Activated CD4-positive, alpha-beta T cell treated with anti-CD3 and anti-CD28 coated beads, Interleukin-2, amount 50 U/mL, for 48 hours (primary cell): ENCODE results near the gene CIZ1.
A peak's percentile ranks its signal among the peaks of the same experiment; 100 is the strongest.

Experiments
- DNase-seq, 2 experiments: peaks; one replicate each; pipeline ENCODE4 v3.0.0-alpha.2; 2020

CIZ1 gene

GRCh38 chr9:128123451-128124080 is 67.8 kb downstream of the CIZ1 start:
- DNase-seq: no peak

GRCh38 chr9:128122809-128123175 is 68.6 kb downstream of the CIZ1 start:
- DNase-seq: no peak

- no peak for DNase-seq
Measured at GRCh38 chr9:128121924-128122808, 69.2 kb downstream of the CIZ1 start.

GRCh38 chr9:128121466-128121810 is 69.9 kb downstream of the CIZ1 start:
- no peak for DNase-seq

GRCh38 chr9:128120741-128121465 is 70.5 kb downstream of the CIZ1 start:
- DNase-seq: no peak

GRCh38 chr9:128120061-128120740 is 71.2 kb downstream of the CIZ1 start:
- no peak for DNase-seq

- DNase-seq: no peak
Measured at GRCh38 chr9:128118971-128119665, 72.3 kb downstream of the CIZ1 start.

- no peak for DNase-seq
Measured at GRCh38 chr9:128118472-128118857, 72.9 kb downstream of the CIZ1 start.

GRCh38 chr9:128117613-128118471 is 73.5 kb downstream of the CIZ1 start:
- DNase-seq: peak; percentile 99

GRCh38 chr9:128116104-128117083 is 75.0 kb downstream of the CIZ1 start:
- DNase-seq: no peak
